GM12878 (cell line): Measurements from ENCODE around the gene C17orf113. TPM values are rescaled to one million over a fixed set of nuclear protein-coding genes. Genes with fewer than 3 reads are reported as not detected.

Source experiments
- ATAC-seq: fragments of 200-7000 bp; cut with Tn5 transposase; 3 replicates; pipeline ENCODE4 v1.9.1; 2020; ENCODE audit warnings: mild to moderate bottlenecking, moderate library complexity
- BruUV-seq: library from RNA; stranded (reverse); fragments of 400-500 nt; replicated peaks from 2 replicates; lab custom pipeline; 2021; lab: Mats Ljungman, UMichigan
- CTCF ChIA-PET: fragments of 300-600 bp; sonication (Branson Sonifier 250); formaldehyde crosslinking; extraction: SDS; loops from one replicate; lab custom pipeline; 2021; ENCODE audit warnings: inconsistent platforms; lab: Yijun Ruan, JAX
- POLR2A ChIA-PET: fragments of 350-600 bp; formaldehyde crosslinking; extraction: SDS; loops from one replicate; lab custom pipeline; 2021; ENCODE audit warnings: inconsistent platforms; lab: Charles Lee
- RAD21 ChIA-PET: fragments of 300-600 bp; sonication (Branson Sonifier 250); formaldehyde crosslinking; loops from one replicate; lab custom pipeline; 2023; ENCODE audit warnings: antibody characterized with exemption; ENCODE audit not compliant: unreplicated experiment; lab: Charles Lee
- SMC1A ChIA-PET: fragments of 300-600 bp; sonication (Branson Sonifier 250); formaldehyde crosslinking; loops from one replicate; lab custom pipeline; 2023; ENCODE audit not compliant: unreplicated experiment, uncharacterized antibody; lab: Charles Lee
- DNase-seq: peaks from one replicate; pipeline ENCODE4 v3.0.0-alpha.2; 2011; ENCODE audit warnings: low read depth, low spot score
- FAIRE-seq: peaks from 3 replicates; lab custom pipeline; 2011; peaks lifted over from hg19 to GRCh38; lab: Jason Lieb, UNC
- H2AFZ ChIP-seq: 2 replicates; pipeline ENCODE4 v1.6.0; 2011; ENCODE audit warnings: low read depth, low read length, control low read depth; ENCODE audit not compliant: control insufficient read depth
- H3K27ac ChIP-seq: 2 replicates; pipeline ENCODE4 v1.5.1; 2011; ENCODE audit warnings: control low read depth; ENCODE audit not compliant: control insufficient read depth, insufficient read depth
- H3K27me3 ChIP-seq, 2 experiments: replicated peaks in 1 of 2; 2 replicates each; pipeline versions ENCODE4 v1.6.0 to v1.6.1; 2011; ENCODE audit warnings: low read length in 1 of 2; ENCODE audit not compliant: control insufficient read depth in 2 of 2, insufficient read depth in 2 of 2
- H3K36me3 ChIP-seq, 2 experiments: 2 replicates each; pipeline ENCODE4 v1.5.1; 2011; ENCODE audit warnings: low read length in 1 of 2; ENCODE audit not compliant: control insufficient read depth in 2 of 2, insufficient read depth in 2 of 2
- H3K4me1 ChIP-seq: 2 replicates; pipeline ENCODE4 v1.6.1; 2011; ENCODE audit warnings: mild to moderate bottlenecking, low read length, moderate library complexity, mixed read lengths; ENCODE audit not compliant: control insufficient read depth, insufficient read depth
- H3K4me2 ChIP-seq: 2 replicates; pipeline ENCODE4 v1.6.0; 2011; ENCODE audit warnings: control low read depth; ENCODE audit not compliant: control insufficient read depth, insufficient read depth
- H3K4me3 ChIP-seq: fragments of 200-600 bp; sonication (generic); 2 replicates; pipeline ENCODE4 v1.5.1; 2016
- H3K79me2 ChIP-seq: 2 replicates; pipeline ENCODE4 v1.6.0; 2011; ENCODE audit warnings: low read length; ENCODE audit not compliant: control insufficient read depth, insufficient read depth
- H3K9ac ChIP-seq: 2 replicates; pipeline ENCODE4 v1.8.0; 2011; ENCODE audit warnings: low read length, control low read depth, mixed read lengths; ENCODE audit not compliant: control insufficient read depth, insufficient read depth
- H3K9me3 ChIP-seq: replicated peaks from 3 replicates; pipeline ENCODE4 v1.5.1; 2011; ENCODE audit warnings: mild to moderate bottlenecking, low read length; ENCODE audit not compliant: control insufficient read depth, insufficient read depth
- H4K20me1 ChIP-seq: 2 replicates; pipeline ENCODE4 v1.6.0; 2011; ENCODE audit not compliant: control insufficient read depth, insufficient read depth
- CBFB ChIP-seq: IDR thresholded peaks from 2 replicates; pipeline ENCODE4 v1.6.1; 2016; ENCODE audit warnings: antibody characterized with exemption, low read depth
- CEBPB ChIP-seq, 2 experiments: fragments of 150-350 bp in 1 of 2; IDR thresholded peaks; 2 replicates each; pipeline ENCODE4 v1.6.1; 2012 to 2014; ENCODE audit warnings: low read depth in 2 of 2, low read length in 2 of 2, borderline replicate concordance in 1 of 2, inconsistent platforms in 1 of 2
- CREM ChIP-seq: IDR thresholded peaks from 2 replicates; pipeline ENCODE4 v1.6.1; 2014; ENCODE audit warnings: antibody characterized with exemption, low read depth
- EED ChIP-seq: sonication (generic); IDR thresholded peaks from 2 replicates; pipeline ENCODE4 v1.6.1; 2016; ENCODE audit warnings: antibody characterized with exemption, low read depth
- EZH2 ChIP-seq: IDR thresholded peaks from 2 replicates; pipeline ENCODE4 v1.6.1; 2012; ENCODE audit warnings: low read depth, mild to moderate bottlenecking, control low read depth, inconsistent platforms, low read length, borderline replicate concordance; ENCODE audit not compliant: control insufficient read depth
- IRF5 ChIP-seq: fragments of 450-650 bp; IDR thresholded peaks from 2 replicates; pipeline ENCODE4 v1.6.1; 2017; ENCODE audit warnings: borderline replicate concordance
- KAT2A ChIP-seq: conservative IDR thresholded peaks from 2 replicates; pipeline ENCODE4 v1.6.1; 2011; ENCODE audit warnings: low read depth, low read length; ENCODE audit not compliant: control insufficient read depth
- NFYA ChIP-seq: IDR thresholded peaks from 2 replicates; pipeline ENCODE4 v1.6.1; 2011; ENCODE audit warnings: low read depth, mild to moderate bottlenecking, low read length, improper control_type of control experiment, borderline replicate concordance
- NRF1 ChIP-seq: conservative IDR thresholded peaks from 2 replicates; pipeline ENCODE4 v1.6.1; 2011; ENCODE audit warnings: mild to moderate bottlenecking, low read depth, low read length, improper control_type of control experiment
- SMARCA5 ChIP-seq: fragments of 450-650 bp; IDR thresholded peaks from 2 replicates; pipeline ENCODE4 v1.6.1; 2017; ENCODE audit warnings: mild to moderate bottlenecking
- SRF ChIP-seq, 2 experiments: IDR thresholded peaks; 2 replicates each; pipeline ENCODE4 v1.6.1; 2011; ENCODE audit warnings: low read depth in 2 of 2, low read length in 2 of 2, mild to moderate bottlenecking in 1 of 2, moderate library complexity in 1 of 2
- WGBS: methylation state at CpG from one replicate; pipeline ENCODE4 v1.1.6; 2016; ENCODE audit warnings: low lambda C conversion rate; ENCODE audit not compliant: insufficient replicate concordance, insufficient coverage; ENCODE audit errors: missing lambda C conversion rate; 5-methylcytosine and 5-hydroxymethylcytosine counted together
- in situ Hi-C: fragments of 300-500 bp; cut with MboI; formaldehyde crosslinking; loops from 9 replicates; pipeline ENCODE4 v1.14.3; 2018; ENCODE audit warnings: mixed read lengths
- intact Hi-C: fragments of 100-400 bp; cut with micrococcal nuclease; formaldehyde crosslinking; loops from one replicate; pipeline ENCODE4 v1.14.2; 2022; ENCODE audit not compliant: unreplicated experiment
- polyA plus RNA-seq, 11 experiments: library from polyadenylated mRNA; depleted of rRNA in 4 of 11; unstranded in 6 of 11; stranded (reverse) in 5 of 11; fragments of >200 nt; fragmentation: Nextera tagmentation in 4 of 11; fragmentation: Illumina TruSeq in 1 of 11; extraction: Ambion mirVana in 4 of 11; extraction: Trizol in 1 of 11; gene quantifications; 1 replicate in 1 of 11; 2 replicates in 10 of 11; pipeline versions ENCODE4 v1.2.1 to v1.2.3, GENCODE V29; 2011 to 2016; ENCODE audit warnings: inconsistent platforms in 2 of 11, missing spikeins in 2 of 11, low read depth in 1 of 11
- total RNA-seq, 4 experiments: library from RNA; depleted of rRNA in 3 of 4; stranded (reverse); fragments of >200 nt in 3 of 4; fragmentation: Illumina TruSeq in 1 of 4; extraction: Trizol in 1 of 4; gene quantifications; 2 replicates each; pipeline versions ENCODE4 v1.2.1 to v1.2.3, GENCODE V29; 2013 to 2021
- TF ChIP-seq, protein P1 (sequence below): fragments of 450-650 bp; formaldehyde crosslinking; IDR thresholded peaks from 2 replicates; pipeline ENCODE4 v1.4.0; 2020; ENCODE audit warnings: mild to moderate bottlenecking, moderate library complexity

The C17orf113 gene
- total and polyA plus RNA-seq, 10 of the 15 experiments (the other 5 are each of a cell fraction or from before 2014, with no cell fraction given) = 0.03 to 0.17 (median 0.08) TPM; not detected in 3

GRCh38 chr17:42019509-42020404 lies 30.6 kb downstream of the C17orf113 start, which contains the start of gene NKIRAS2:
TSS of gene NKIRAS2 (plus strand) at chr17:42020090. CDS start at chr17:42021578, 1,488 bp downstream.
- Histone ChIP-seq H3K9ac (peak within 1 kb of the TSS; percentile 95), H3K79me2 (peaks cover 45% of the 10 kb centered on the region), H3K9me3 (no peaks in the 10 kb centered on the region), H4K20me1 (no peaks in the 10 kb centered on the region), H3K36me3 (peaks cover 0 to 9% of the 10 kb centered on the region in 2 experiments; a peak in 2 of 4 replicates), H3K4me3 (peak within 1 kb of the TSS; percentile 88), H3K27ac (peak within 1 kb of the TSS; percentile 76), H3K4me2 (peak within 1 kb of the TSS; percentile 36), H2AFZ (peak within 1 kb of the TSS; percentile 68), H3K4me1 (peaks cover 28% of the 10 kb centered on the region), H3K27me3 (no peaks in the 10 kb centered on the region)
- ChIA-PET POLR2A (interaction anchor here (0.6 to 3.1 kb wide), 11 partner anchors 10 to 103 kb away, joined by 3 to 45 read pairs (median 4); partner anchors contain the start of gene CNP), RAD21 (interaction anchor here (0.7 to 6.6 kb wide), 6 partner anchors 54 to 409 kb away, joined by 3 to 53 read pairs (median 4); partner anchors contain the start of gene CNP), SMC1A (interaction anchor here (0.7 to 1.4 kb wide), 9 partner anchors 11 to 161 kb away, joined by 3 to 6 read pairs (median 3); partner anchors contain the start of genes CNP and KCNH4), CTCF (interaction anchor here (0.6 to 10.1 kb wide), 20 partner anchors 8 to 174 kb away, joined by 3 to 85 read pairs (median 5); partner anchors contain the start of genes CNP and KCNH4)
- BruUV-seq = no TSS peak
- FAIRE-seq (peak; percentile 13), DNase-seq (peak; percentile 50), ATAC-seq (peak; percentile 84)
- in situ Hi-C loops = loop anchor here (5.0 to 25.0 kb wide), 2 partner anchors 93 to 1193 kb away; partner anchors contain the start of genes DHX58 and TMEM106A
- intact Hi-C loops = no loop called here
- WGBS = 8% methylated on average over 29 of the region's 49 CpGs
- TF ChIP-seq, protein P1, sequence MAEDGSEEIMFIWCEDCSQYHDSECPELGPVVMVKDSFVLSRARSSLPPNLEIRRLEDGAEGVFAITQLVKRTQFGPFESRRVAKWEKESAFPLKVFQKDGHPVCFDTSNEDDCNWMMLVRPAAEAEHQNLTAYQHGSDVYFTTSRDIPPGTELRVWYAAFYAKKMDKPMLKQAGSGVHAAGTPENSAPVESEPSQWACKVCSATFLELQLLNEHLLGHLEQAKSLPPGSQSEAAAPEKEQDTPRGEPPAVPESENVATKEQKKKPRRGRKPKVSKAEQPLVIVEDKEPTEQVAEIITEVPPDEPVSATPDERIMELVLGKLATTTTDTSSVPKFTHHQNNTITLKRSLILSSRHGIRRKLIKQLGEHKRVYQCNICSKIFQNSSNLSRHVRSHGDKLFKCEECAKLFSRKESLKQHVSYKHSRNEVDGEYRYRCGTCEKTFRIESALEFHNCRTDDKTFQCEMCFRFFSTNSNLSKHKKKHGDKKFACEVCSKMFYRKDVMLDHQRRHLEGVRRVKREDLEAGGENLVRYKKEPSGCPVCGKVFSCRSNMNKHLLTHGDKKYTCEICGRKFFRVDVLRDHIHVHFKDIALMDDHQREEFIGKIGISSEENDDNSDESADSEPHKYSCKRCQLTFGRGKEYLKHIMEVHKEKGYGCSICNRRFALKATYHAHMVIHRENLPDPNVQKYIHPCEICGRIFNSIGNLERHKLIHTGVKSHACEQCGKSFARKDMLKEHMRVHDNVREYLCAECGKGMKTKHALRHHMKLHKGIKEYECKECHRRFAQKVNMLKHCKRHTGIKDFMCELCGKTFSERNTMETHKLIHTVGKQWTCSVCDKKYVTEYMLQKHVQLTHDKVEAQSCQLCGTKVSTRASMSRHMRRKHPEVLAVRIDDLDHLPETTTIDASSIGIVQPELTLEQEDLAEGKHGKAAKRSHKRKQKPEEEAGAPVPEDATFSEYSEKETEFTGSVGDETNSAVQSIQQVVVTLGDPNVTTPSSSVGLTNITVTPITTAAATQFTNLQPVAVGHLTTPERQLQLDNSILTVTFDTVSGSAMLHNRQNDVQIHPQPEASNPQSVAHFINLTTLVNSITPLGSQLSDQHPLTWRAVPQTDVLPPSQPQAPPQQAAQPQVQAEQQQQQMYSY (CRISPR knock-in tag) = no peak
- no peak for TF ChIP-seq CBFB
- TF ChIP-seq EED = 0 out of 2 replicates have a peak, but pooled peaks have one; percentile 22
- TF ChIP-seq SMARCA5 = peak; percentile 65; the same call in 1 of the 2 replicates
- no peak for TF ChIP-seq CEBPB (IDR thresholded peaks at IDR 0.05; ENCODE audit: borderline replicate concordance in 1 of 2, low read depth in 2 of 2, low read length in 2 of 2)
- TF ChIP-seq NFYA = no peak
- TF ChIP-seq IRF5 = no peak
- TF ChIP-seq KAT2A = no peak
- TF ChIP-seq CREM = 0 out of 2 replicates have a peak, but pooled peaks have one; percentile 53
- no peak for TF ChIP-seq NRF1
- no peak for TF ChIP-seq EZH2
- 0 out of 4 replicates have a peak, but pooled peaks of 1 of the 2 experiments have one; percentile 61 for TF ChIP-seq SRF (IDR thresholded peaks at IDR 0.05; ENCODE audit: low read depth in 2 of 2, low read length in 2 of 2)
